Astrocyte (in vitro differentiated cells and primary cell): Measurements from ENCODE around the gene PARK7.

Source experiments
- CTCF ChIP-seq: IDR thresholded peaks from 2 replicates; pipeline ENCODE4 v1.5.1; 2011; ENCODE audit warnings: low read depth, mild to moderate bottlenecking, inconsistent platforms, low read length, moderate library complexity; ENCODE audit not compliant: insufficient read depth
- EZH2 ChIP-seq: IDR thresholded peaks from 2 replicates; pipeline ENCODE4 v1.6.1; 2012; ENCODE audit warnings: mild to moderate bottlenecking, low read length, inconsistent platforms; ENCODE audit not compliant: insufficient read depth

GRCh38 chr1:8023995-8024313, 62.4 kb downstream of the PARK7 start:
- TF ChIP-seq CTCF (no peak), EZH2 (no peak)
